ENCODE data around the gene RECQL5.

DNA sequence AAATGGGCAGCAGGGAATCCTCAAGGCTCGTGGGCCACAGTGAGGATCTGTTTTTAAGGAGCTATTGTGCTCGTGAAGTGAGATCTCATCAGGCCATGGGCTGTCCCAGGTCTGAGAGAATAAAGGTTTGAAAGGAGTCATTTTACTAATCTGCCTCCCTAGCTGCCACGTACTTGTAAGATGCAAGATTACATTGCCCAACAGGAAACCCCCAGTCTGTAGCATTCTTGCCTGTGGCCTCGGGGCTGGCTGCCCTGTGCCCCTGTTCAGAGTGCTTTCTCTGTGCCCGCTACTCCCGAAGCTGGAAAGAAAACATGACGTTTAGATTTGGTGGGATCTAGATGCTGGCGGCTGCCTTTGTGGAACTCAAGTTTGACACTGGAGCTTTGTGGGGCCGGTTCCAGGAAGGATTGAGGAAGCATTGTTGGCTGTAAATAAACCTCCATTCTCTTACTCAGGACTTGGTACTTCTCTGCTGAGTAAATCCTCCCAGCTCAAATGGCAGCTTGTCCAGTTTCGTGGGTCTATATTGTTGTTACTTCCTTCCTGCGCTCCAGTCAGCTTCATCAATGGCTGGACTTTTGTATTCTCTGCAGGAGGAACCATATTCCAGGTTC, 21.4 kb upstream of the RECQL5 start:
- TF ChIP-seq ZNF138 (tag by site-specific recombination; IDR thresholded peaks at IDR 0.05; ENCODE audit: borderline replicate concordance) (no peak), TRIM28 (IDR thresholded peaks at IDR 0.05; ENCODE audit: borderline replicate concordance, low read length) (no peak), KLF16 (tag by site-specific recombination; IDR thresholded peaks at IDR 0.05) (no peak), ZNF76 (tag by site-specific recombination; IDR thresholded peaks at IDR 0.05; ENCODE audit: borderline replicate concordance, low read depth) (no peak), BCL6B (tag by site-specific recombination; IDR thresholded peaks at IDR 0.05) (no peak), REST (tag by site-specific recombination; IDR thresholded peaks at IDR 0.05) (no peak), FEZF1 (tag by site-specific recombination; IDR thresholded peaks at IDR 0.05) (no peak), ZNF394 (tag by site-specific recombination; IDR thresholded peaks at IDR 0.05; ENCODE audit: borderline replicate concordance) (no peak)
- TF ChIP-seq, protein P1, sequence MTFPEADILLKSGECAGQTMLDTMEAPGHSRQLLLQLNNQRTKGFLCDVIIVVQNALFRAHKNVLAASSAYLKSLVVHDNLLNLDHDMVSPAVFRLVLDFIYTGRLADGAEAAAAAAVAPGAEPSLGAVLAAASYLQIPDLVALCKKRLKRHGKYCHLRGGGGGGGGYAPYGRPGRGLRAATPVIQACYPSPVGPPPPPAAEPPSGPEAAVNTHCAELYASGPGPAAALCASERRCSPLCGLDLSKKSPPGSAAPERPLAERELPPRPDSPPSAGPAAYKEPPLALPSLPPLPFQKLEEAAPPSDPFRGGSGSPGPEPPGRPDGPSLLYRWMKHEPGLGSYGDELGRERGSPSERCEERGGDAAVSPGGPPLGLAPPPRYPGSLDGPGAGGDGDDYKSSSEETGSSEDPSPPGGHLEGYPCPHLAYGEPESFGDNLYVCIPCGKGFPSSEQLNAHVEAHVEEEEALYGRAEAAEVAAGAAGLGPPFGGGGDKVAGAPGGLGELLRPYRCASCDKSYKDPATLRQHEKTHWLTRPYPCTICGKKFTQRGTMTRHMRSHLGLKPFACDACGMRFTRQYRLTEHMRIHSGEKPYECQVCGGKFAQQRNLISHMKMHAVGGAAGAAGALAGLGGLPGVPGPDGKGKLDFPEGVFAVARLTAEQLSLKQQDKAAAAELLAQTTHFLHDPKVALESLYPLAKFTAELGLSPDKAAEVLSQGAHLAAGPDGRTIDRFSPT (tag by site-specific recombination; IDR thresholded peaks at IDR 0.05): no peak
- TF ChIP-seq, protein P2, sequence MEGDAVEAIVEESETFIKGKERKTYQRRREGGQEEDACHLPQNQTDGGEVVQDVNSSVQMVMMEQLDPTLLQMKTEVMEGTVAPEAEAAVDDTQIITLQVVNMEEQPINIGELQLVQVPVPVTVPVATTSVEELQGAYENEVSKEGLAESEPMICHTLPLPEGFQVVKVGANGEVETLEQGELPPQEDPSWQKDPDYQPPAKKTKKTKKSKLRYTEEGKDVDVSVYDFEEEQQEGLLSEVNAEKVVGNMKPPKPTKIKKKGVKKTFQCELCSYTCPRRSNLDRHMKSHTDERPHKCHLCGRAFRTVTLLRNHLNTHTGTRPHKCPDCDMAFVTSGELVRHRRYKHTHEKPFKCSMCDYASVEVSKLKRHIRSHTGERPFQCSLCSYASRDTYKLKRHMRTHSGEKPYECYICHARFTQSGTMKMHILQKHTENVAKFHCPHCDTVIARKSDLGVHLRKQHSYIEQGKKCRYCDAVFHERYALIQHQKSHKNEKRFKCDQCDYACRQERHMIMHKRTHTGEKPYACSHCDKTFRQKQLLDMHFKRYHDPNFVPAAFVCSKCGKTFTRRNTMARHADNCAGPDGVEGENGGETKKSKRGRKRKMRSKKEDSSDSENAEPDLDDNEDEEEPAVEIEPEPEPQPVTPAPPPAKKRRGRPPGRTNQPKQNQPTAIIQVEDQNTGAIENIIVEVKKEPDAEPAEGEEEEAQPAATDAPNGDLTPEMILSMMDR (tag by site-specific recombination; IDR thresholded peaks at IDR 0.05): no peak
